Naive B cell (primary cell): ENCODE results near the gene ARHGAP21. TPM values are rescaled to one million over a fixed set of nuclear protein-coding genes. Genes with fewer than 3 reads are reported as not detected.

ENCODE experiments used
- ATAC-seq, 2 donors: fragments of 150-1000 bp; cut with Tn5 transposase; 2 replicates each; pipeline ENCODE4 v1.10.0; 2021; ENCODE audit warnings: low read depth in 2 of 2, mild to moderate bottlenecking in 2 of 2, moderate library complexity in 2 of 2
- DNase-seq: peaks from one replicate; pipeline ENCODE4 v3.0.0; 2022
- H3K27ac Mint-ChIP-seq, 6 donors: one replicate each; pipeline ENCODE4 v1.8.0; 2020 to 2022; ENCODE audit warnings: mild to moderate bottlenecking in 6 of 6, mixed read lengths in 6 of 6, moderate library complexity in 5 of 6, inconsistent platforms in 2 of 6
- H3K27me3 Mint-ChIP-seq, 3 donors: one replicate each; pipeline ENCODE4 v1.8.0; 2021 to 2022; ENCODE audit warnings: mixed read lengths in 3 of 3, mild to moderate bottlenecking in 1 of 3
- H3K36me3 Mint-ChIP-seq, 2 donors: one replicate each; pipeline ENCODE4 v1.8.0; 2020 to 2022; ENCODE audit warnings: mixed read lengths in 2 of 2, inconsistent platforms in 1 of 2, mild to moderate bottlenecking in 1 of 2
- H3K4me1 Mint-ChIP-seq, 3 donors: one replicate each; pipeline ENCODE4 v1.8.0; 2020 to 2022; ENCODE audit warnings: mixed read lengths in 3 of 3, inconsistent platforms in 1 of 3, mild to moderate bottlenecking in 1 of 3, moderate library complexity in 1 of 3
- H3K4me3 Mint-ChIP-seq, 8 donors: one replicate each; pipeline ENCODE4 v1.8.0; 2020 to 2022; ENCODE audit warnings: mild to moderate bottlenecking in 8 of 8, mixed read lengths in 8 of 8, moderate library complexity in 8 of 8, inconsistent platforms in 2 of 8
- H3K9me3 Mint-ChIP-seq, 7 donors: one replicate each; pipeline ENCODE4 v1.8.0; 2020 to 2022; ENCODE audit warnings: mixed read lengths in 7 of 7, mild to moderate bottlenecking in 5 of 7, inconsistent platforms in 2 of 7, moderate library complexity in 1 of 7
- polyA plus RNA-seq, 6 donors: library from polyadenylated mRNA; unstranded; fragments of 300-500 nt; fragmentation: Illumina TruSeq; gene quantifications; one replicate each; pipeline ENCODE4 v1.2.3, GENCODE V29; 2021; ENCODE audit warnings: low read depth in 6 of 6

The ARHGAP21 gene
- polyA plus RNA-seq, 6 donors from 2014 or later: 0.30 to 2.2 (median 0.56) TPM; not detected in 1

GRCh38 chr10:24718031-24718855 is 5.4 kb downstream of the ARHGAP21 start:
- DNase-seq (no peak), ATAC-seq (no peak)
- no peaks in the 10 kb centered on the region for H3K9me3 Mint-ChIP-seq
- no peaks in the 10 kb centered on the region for H3K27me3 Mint-ChIP-seq
- H3K4me3 Mint-ChIP-seq: no peak overlapping the region
- H3K27ac Mint-ChIP-seq: peak overlapping the region in 1 of 6 donors; percentile 45
- H3K36me3 Mint-ChIP-seq: no peaks in the 10 kb centered on the region
- peaks cover 0 to 18% (median 6%) of the 10 kb centered on the region in 3 donors for H3K4me1 Mint-ChIP-seq

- Mint-ChIP-seq H3K9me3 (no peaks in the 10 kb centered on the region), H3K27ac (no peak overlapping the region), H3K27me3 (peaks cover 0 to 6% (median 4%) of the 10 kb centered on the region in 3 donors), H3K36me3 (no peaks in the 10 kb centered on the region), H3K4me3 (no peak overlapping the region), H3K4me1 (peaks cover 0 to 6% (median 0%) of the 10 kb centered on the region in 3 donors)
- no peak for DNase-seq
- no peak for ATAC-seq
Measured at GRCh38 chr10:24716295-24716694, 7.4 kb downstream of the ARHGAP21 start.

- DNase-seq: no peak
- ATAC-seq: no peak
- H3K4me1 Mint-ChIP-seq: peaks cover 0 to 6% (median 0%) of the 10 kb centered on the region in 3 donors
- H3K27me3 Mint-ChIP-seq: peaks cover 0 to 10% (median 5%) of the 10 kb centered on the region in 3 donors
- H3K27ac Mint-ChIP-seq: no peak overlapping the region
- no peaks in the 10 kb centered on the region for H3K36me3 Mint-ChIP-seq
- H3K9me3 Mint-ChIP-seq: no peaks in the 10 kb centered on the region
- no peak overlapping the region for H3K4me3 Mint-ChIP-seq
Measured at GRCh38 chr10:24715246-24715769, 8.4 kb downstream of the ARHGAP21 start.

GRCh38 chr10:24713086-24713485 is 10.6 kb downstream of the ARHGAP21 start:
- ATAC-seq (no peak), DNase-seq (no peak)
- Mint-ChIP-seq H3K27me3 (peaks cover 5 to 12% (median 8%) of the 10 kb centered on the region in 3 donors), H3K4me1 (peaks cover 0 to 7% (median 0%) of the 10 kb centered on the region in 3 donors), H3K4me3 (no peak overlapping the region), H3K9me3 (no peaks in the 10 kb centered on the region), H3K27ac (no peak overlapping the region), H3K36me3 (no peaks in the 10 kb centered on the region)

GRCh38 chr10:24711465-24711864 is 12.2 kb downstream of the ARHGAP21 start:
- no peaks in the 10 kb centered on the region for H3K36me3 Mint-ChIP-seq
- no peak overlapping the region for H3K4me3 Mint-ChIP-seq
- H3K27me3 Mint-ChIP-seq: peaks cover 5 to 12% (median 8%) of the 10 kb centered on the region in 3 donors
- peaks cover 0 to 7% (median 0%) of the 10 kb centered on the region in 3 donors for H3K4me1 Mint-ChIP-seq
- ATAC-seq (no peak), DNase-seq (no peak)
- no peak overlapping the region for H3K27ac Mint-ChIP-seq
- H3K9me3 Mint-ChIP-seq: no peaks in the 10 kb centered on the region

- ATAC-seq (no peak), DNase-seq (no peak)
- peaks cover 5 to 12% (median 8%) of the 10 kb centered on the region in 3 donors for H3K27me3 Mint-ChIP-seq
- H3K36me3 Mint-ChIP-seq: no peaks in the 10 kb centered on the region
- H3K4me3 Mint-ChIP-seq: no peak overlapping the region
- no peak overlapping the region for H3K27ac Mint-ChIP-seq
- H3K4me1 Mint-ChIP-seq: peaks cover 0 to 7% (median 0%) of the 10 kb centered on the region in 3 donors
- no peaks in the 10 kb centered on the region for H3K9me3 Mint-ChIP-seq
Measured at GRCh38 chr10:24708081-24708480, 15.6 kb downstream of the ARHGAP21 start.

GRCh38 chr10:24707445-24707844 is 16.2 kb downstream of the ARHGAP21 start:
- DNase-seq (no peak), ATAC-seq (no peak)
- H3K27me3 Mint-ChIP-seq: peaks cover 5 to 12% (median 8%) of the 10 kb centered on the region in 3 donors
- H3K27ac Mint-ChIP-seq: no peak overlapping the region
- H3K36me3 Mint-ChIP-seq: no peaks in the 10 kb centered on the region
- no peak overlapping the region for H3K4me3 Mint-ChIP-seq
- no peaks in the 10 kb centered on the region for H3K9me3 Mint-ChIP-seq
- peaks cover 0 to 7% (median 0%) of the 10 kb centered on the region in 3 donors for H3K4me1 Mint-ChIP-seq

- ATAC-seq (no peak), DNase-seq (no peak)
- H3K27me3 Mint-ChIP-seq: peaks cover 5 to 9% (median 8%) of the 10 kb centered on the region in 3 donors
Measured at GRCh38 chr10:24706479-24707118, 17.1 kb downstream of the ARHGAP21 start.

GRCh38 chr10:24703700-24704099 is 20.0 kb downstream of the ARHGAP21 start:
- no peak for ATAC-seq
- Mint-ChIP-seq H3K9me3 (no peaks in the 10 kb centered on the region), H3K4me1 (peaks cover 0 to 2% (median 0%) of the 10 kb centered on the region in 3 donors)

More at GRCh38 chr10:24706479-24707118, 17.1 kb downstream of the ARHGAP21 start:
- Mint-ChIP-seq H3K36me3 (no peaks in the 10 kb centered on the region), H3K4me3 (no peak overlapping the region), H3K4me1 (peaks cover 0 to 9% (median 0%) of the 10 kb centered on the region in 3 donors), H3K27ac (no peak overlapping the region), H3K9me3 (no peaks in the 10 kb centered on the region)

GRCh38 chr10:24701447-24701846 is 22.2 kb downstream of the ARHGAP21 start:
- Mint-ChIP-seq H3K27me3 (no peaks in the 10 kb centered on the region), H3K4me3 (no peak overlapping the region), H3K27ac (no peak overlapping the region), H3K4me1 (peaks cover 0 to 2% (median 0%) of the 10 kb centered on the region in 3 donors), H3K36me3 (no peaks in the 10 kb centered on the region), H3K9me3 (no peaks in the 10 kb centered on the region)
- ATAC-seq (peak in 1 of 2 donors; percentile 18), DNase-seq (no peak)

More at GRCh38 chr10:24703700-24704099, 20.0 kb downstream of the ARHGAP21 start:
- no peak for DNase-seq
- no peaks in the 10 kb centered on the region for H3K36me3 Mint-ChIP-seq
- H3K4me3 Mint-ChIP-seq: no peak overlapping the region
- H3K27ac Mint-ChIP-seq: no peak overlapping the region
- no peaks in the 10 kb centered on the region for H3K27me3 Mint-ChIP-seq

GRCh38 chr10:24700948-24701347 is 22.7 kb downstream of the ARHGAP21 start:
- H3K36me3 Mint-ChIP-seq: no peaks in the 10 kb centered on the region
- H3K4me1 Mint-ChIP-seq: peaks cover 0 to 2% (median 0%) of the 10 kb centered on the region in 3 donors
- H3K27ac Mint-ChIP-seq: no peak overlapping the region
- no peak overlapping the region for H3K4me3 Mint-ChIP-seq
- ATAC-seq: no peak
- no peaks in the 10 kb centered on the region for H3K27me3 Mint-ChIP-seq
- DNase-seq: no peak
- H3K9me3 Mint-ChIP-seq: no peaks in the 10 kb centered on the region

- Mint-ChIP-seq H3K4me1 (peaks cover 0 to 2% (median 0%) of the 10 kb centered on the region in 3 donors), H3K27me3 (no peaks in the 10 kb centered on the region), H3K36me3 (no peaks in the 10 kb centered on the region), H3K9me3 (no peaks in the 10 kb centered on the region), H3K27ac (no peak overlapping the region), H3K4me3 (no peak overlapping the region)
- DNase-seq (no peak), ATAC-seq (no peak)
Measured at GRCh38 chr10:24698270-24698669, 25.4 kb downstream of the ARHGAP21 start.

GRCh38 chr10:24697080-24697479 is 26.6 kb downstream of the ARHGAP21 start:
- Mint-ChIP-seq H3K27ac (no peak overlapping the region), H3K4me1 (no peaks in the 10 kb centered on the region), H3K4me3 (no peak overlapping the region), H3K9me3 (no peaks in the 10 kb centered on the region), H3K36me3 (no peaks in the 10 kb centered on the region), H3K27me3 (no peaks in the 10 kb centered on the region)
- no peak for ATAC-seq
- DNase-seq: no peak
